Endothelial cell of umbilical vein (primary cell): ENCODE data around the gene SOX30. TPM values are rescaled to one million over a fixed set of nuclear protein-coding genes. Genes with fewer than 3 reads are reported as not detected.

Experiments used
- BruUV-seq: library from RNA; stranded (reverse); fragments of 400-500 nt; replicated peaks from 2 replicates; lab custom pipeline; 2021; lab: Mats Ljungman, UMichigan
- CTCF ChIA-PET: fragments of 300-600, 350-600 bp; sonication (Branson Sonifier 250); formaldehyde crosslinking; loops from one replicate; lab custom pipeline; 2021; ENCODE audit warnings: antibody characterized with exemption, inconsistent platforms; lab: Charles Lee
- POLR2A ChIA-PET: fragments of 300-600, 350-600 bp; sonication (Branson Sonifier 250); formaldehyde crosslinking; loops from one replicate; lab custom pipeline; 2021; ENCODE audit warnings: antibody characterized with exemption, inconsistent platforms; lab: Charles Lee
- DNase-seq: peaks from one replicate; pipeline ENCODE4 v3.0.0-alpha.2; 2011; ENCODE audit warnings: low read depth, low spot score
- FAIRE-seq: peaks from 2 replicates; lab custom pipeline; 2011; peaks lifted over from hg19 to GRCh38; lab: Jason Lieb, UNC
- H2AFZ ChIP-seq: 2 replicates; pipeline ENCODE4 v1.6.0; 2012; ENCODE audit warnings: low read depth, low read length, control low read depth, inconsistent platforms
- H3K27ac ChIP-seq: 2 replicates; pipeline ENCODE4 v1.5.1; 2011; ENCODE audit warnings: low read depth, mild to moderate bottlenecking, control low read depth, low read length, moderate library complexity; ENCODE audit not compliant: insufficient read depth
- H3K27me3 ChIP-seq, 2 experiments: 2 replicates each; pipeline versions ENCODE4 v1.6.0 to v1.6.1; 2011; ENCODE audit warnings: low read length in 2 of 2, mixed read lengths in 1 of 2; ENCODE audit not compliant: control insufficient read depth in 2 of 2, insufficient read depth in 2 of 2
- H3K36me3 ChIP-seq, 2 experiments: 2 replicates in 1 of 2; 3 replicates in 1 of 2; pipeline ENCODE4 v1.5.1; 2011; ENCODE audit warnings: low read length in 2 of 2, mild to moderate bottlenecking in 1 of 2, moderate library complexity in 1 of 2; ENCODE audit not compliant: control insufficient read depth in 2 of 2, insufficient read depth in 2 of 2; ENCODE audit errors: extremely low read depth in 1 of 2
- H3K4me1 ChIP-seq: 3 replicates; pipeline ENCODE4 v1.5.1; 2011; ENCODE audit warnings: mild to moderate bottlenecking, low read length; ENCODE audit not compliant: control insufficient read depth, insufficient read depth; ENCODE audit errors: extremely low read depth
- H3K4me2 ChIP-seq: 2 replicates; pipeline ENCODE4 v1.6.1; 2011; ENCODE audit warnings: low read length, control low read depth, mixed read lengths; ENCODE audit not compliant: insufficient read depth
- H3K4me3 ChIP-seq, 3 experiments: fragments of 200-600 bp in 1 of 3; sonication (generic), shearing (Covaris generic) in 1 of 3; replicated peaks in 1 of 3; 2 replicates each; pipeline ENCODE4 v1.5.1; 2011 to 2016; ENCODE audit warnings: control low read depth in 3 of 3, low read length in 3 of 3, mild to moderate bottlenecking in 2 of 3, inconsistent platforms in 1 of 3, low read depth in 1 of 3, moderate library complexity in 1 of 3; ENCODE audit not compliant: insufficient read depth in 1 of 3
- H3K79me2 ChIP-seq: 2 replicates; pipeline ENCODE4 v1.6.0; 2012; ENCODE audit warnings: low read length, inconsistent platforms; ENCODE audit not compliant: control insufficient read depth, insufficient read depth
- H3K9ac ChIP-seq: replicated peaks from 2 replicates; pipeline ENCODE3; 2011; ENCODE audit warnings: low read length, control low read depth; ENCODE audit not compliant: insufficient read depth; ENCODE audit errors: extremely low read depth
- H3K9me1 ChIP-seq: replicated peaks from 3 replicates; pipeline ENCODE4 v1.6.0; 2011; ENCODE audit warnings: mild to moderate bottlenecking, low read length; ENCODE audit not compliant: control insufficient read depth, insufficient read depth; ENCODE audit errors: extremely low read depth
- H3K9me3 ChIP-seq: replicated peaks from 2 replicates; pipeline ENCODE4 v1.5.1; 2012; ENCODE audit warnings: low read length, inconsistent platforms; ENCODE audit not compliant: control insufficient read depth, insufficient read depth
- H4K20me1 ChIP-seq: replicated peaks from 2 replicates; pipeline ENCODE3; 2011; ENCODE audit warnings: mild to moderate bottlenecking, low read length; ENCODE audit not compliant: control insufficient read depth, insufficient read depth; ENCODE audit errors: extremely low read depth
- CTCF ChIP-seq, 2 donors: IDR thresholded peaks; 1 replicate in 1 of 2; 2 replicates in 1 of 2; pipeline ENCODE4 v1.5.1; 2011; ENCODE audit warnings: low read length in 2 of 2, mild to moderate bottlenecking in 2 of 2, moderate library complexity in 2 of 2, control low read depth in 1 of 2, inconsistent platforms in 1 of 2, low read depth in 1 of 2; ENCODE audit not compliant: insufficient read depth in 1 of 2; ENCODE audit errors: extremely low read depth in 1 of 2
- EZH2 ChIP-seq: IDR thresholded peaks from 2 replicates; pipeline ENCODE4 v1.6.1; 2012; ENCODE audit warnings: borderline replicate concordance, low read depth, mild to moderate bottlenecking, moderate library complexity, low read length, inconsistent platforms; ENCODE audit not compliant: severe bottlenecking
- FOS ChIP-seq: IDR thresholded peaks from 2 replicates; pipeline ENCODE4 v1.6.1; 2011; ENCODE audit warnings: mild to moderate bottlenecking, low read length, moderate library complexity, borderline replicate concordance; ENCODE audit not compliant: insufficient read depth
- GATA2 ChIP-seq: IDR thresholded peaks from 2 replicates; pipeline ENCODE4 v1.7.0; 2011; ENCODE audit warnings: low read depth, mild to moderate bottlenecking, moderate library complexity, mixed read lengths, low read length; ENCODE audit not compliant: insufficient read length, insufficient read depth
- JUN ChIP-seq: IDR thresholded peaks from 2 replicates; pipeline ENCODE4 v1.6.1; 2011; ENCODE audit warnings: borderline replicate concordance, low read depth; ENCODE audit not compliant: insufficient read length, insufficient read depth
- MAX ChIP-seq: IDR thresholded peaks from 2 replicates; pipeline ENCODE4 v1.6.1; 2011; ENCODE audit not compliant: insufficient read depth, insufficient read length
- MYC ChIP-seq: IDR thresholded peaks from one replicate; pipeline ENCODE4 v1.6.1; 2011; ENCODE audit warnings: mild to moderate bottlenecking, low read depth, low read length
- POLR2A ChIP-seq: IDR thresholded peaks from 2 replicates; pipeline ENCODE4 v1.6.1; 2012; ENCODE audit warnings: low read depth, mild to moderate bottlenecking, control low read depth, low read length
- POLR2AphosphoS5 ChIP-seq: IDR thresholded peaks from 2 replicates; pipeline ENCODE4 v1.6.1; 2012; ENCODE audit warnings: low read depth, mild to moderate bottlenecking, control low read depth, low read length, moderate library complexity; ENCODE audit not compliant: insufficient read depth
- dilution Hi-C: fragments of 300-500 bp; cut with MboI; formaldehyde crosslinking; loops from one replicate; pipeline ENCODE4 v1.15.0; 2019; ENCODE audit warnings: low sequenced_read_pairs; ENCODE audit not compliant: extremely low pct_ligation_motif_present
- intact Hi-C: fragments of 100-400 bp; cut with micrococcal nuclease; formaldehyde crosslinking; loops from one replicate; pipeline ENCODE4 v1.10.0; 2022
- polyA plus RNA-seq, 4 experiments: library from polyadenylated mRNA; depleted of rRNA in 3 of 4; stranded (reverse) in 3 of 4; unstranded in 1 of 4; fragments of >200 nt; gene quantifications; 2 replicates each; pipeline versions ENCODE4 v1.2.1 to v1.2.3, GENCODE V29; 2011 to 2012; ENCODE audit warnings: missing spikeins in 1 of 4
- total RNA-seq: library from RNA; stranded (reverse); gene quantifications from 2 replicates; pipeline ENCODE4 v1.2.3, GENCODE V29; 2021

Gene SOX30
- total and polyA plus RNA-seq, 2 donors (not counting 3 experiments of a cell fraction or from before 2014, with no cell fraction given): not detected

- no peaks in the 10 kb centered on the region for H3K9me3 ChIP-seq
- no peaks in the 10 kb centered on the region for H3K9me1 ChIP-seq
- no peak overlapping the region for H3K4me2 ChIP-seq
- POLR2A ChIA-PET: interaction anchor here (0.6 kb wide), 1 partner anchor 57 kb away, joined by 3 read pairs; no protein-coding TSS in a partner anchor
- H3K36me3 ChIP-seq: no peaks in the 10 kb centered on the region
- no peaks in the 10 kb centered on the region for H3K79me2 ChIP-seq
- H3K27ac ChIP-seq: no peak overlapping the region
- CTCF ChIA-PET: interaction anchor here (1.2 kb wide), 1 partner anchor 10 kb away, joined by 3 read pairs; no protein-coding TSS in a partner anchor
- no peaks in the 10 kb centered on the region for H3K27me3 ChIP-seq
- no peak overlapping the region for H3K9ac ChIP-seq
- H3K4me1 ChIP-seq: peaks cover 29% of the 10 kb centered on the region
- DNase-seq (no peak), FAIRE-seq (no peak)
- H2AFZ ChIP-seq: no peak overlapping the region
- no peak overlapping the region for H3K4me3 ChIP-seq
- intact Hi-C loops (no loop called here), dilution Hi-C loops (no loop called here)
- BruUV-seq: no TSS peak
- no peak for TF ChIP-seq MAX
- no peak for TF ChIP-seq JUN
- no peak for TF ChIP-seq POLR2AphosphoS5
- TF ChIP-seq EZH2: no peak
- TF ChIP-seq CTCF (IDR thresholded peaks at IDR 0.05; ENCODE audit: extremely low read depth in 1 of 2, insufficient read depth in 1 of 2, low read depth in 1 of 2, low read length in 2 of 2): no peak
- no peak for TF ChIP-seq FOS
- TF ChIP-seq POLR2A: no peak
- no peak for TF ChIP-seq GATA2
- TF ChIP-seq MYC: no peak
- H4K20me1 ChIP-seq: no peaks in the 10 kb centered on the region
Measured at GRCh38 chr5:157597277-157597676, 55.0 kb downstream of the SOX30 start.
